WI38 (cell line): ENCODE results near the gene ARL8B.

Source experiments
- H3K4me3 ChIP-seq: 2 replicates; pipeline ENCODE4 v1.5.1; 2011; ENCODE audit warnings: low read depth, mild to moderate bottlenecking, control low read depth, low read length
- TF ChIP-seq, protein P1 (sequence below): IDR thresholded peaks from 2 replicates; pipeline ENCODE4 v1.5.1; 2012; ENCODE audit warnings: low read depth, mild to moderate bottlenecking, control low read depth, low read length

ARL8B gene

GRCh38 chr3:5205165-5205941 is 83.3 kb downstream of the ARL8B start:
- TF ChIP-seq, protein P1, sequence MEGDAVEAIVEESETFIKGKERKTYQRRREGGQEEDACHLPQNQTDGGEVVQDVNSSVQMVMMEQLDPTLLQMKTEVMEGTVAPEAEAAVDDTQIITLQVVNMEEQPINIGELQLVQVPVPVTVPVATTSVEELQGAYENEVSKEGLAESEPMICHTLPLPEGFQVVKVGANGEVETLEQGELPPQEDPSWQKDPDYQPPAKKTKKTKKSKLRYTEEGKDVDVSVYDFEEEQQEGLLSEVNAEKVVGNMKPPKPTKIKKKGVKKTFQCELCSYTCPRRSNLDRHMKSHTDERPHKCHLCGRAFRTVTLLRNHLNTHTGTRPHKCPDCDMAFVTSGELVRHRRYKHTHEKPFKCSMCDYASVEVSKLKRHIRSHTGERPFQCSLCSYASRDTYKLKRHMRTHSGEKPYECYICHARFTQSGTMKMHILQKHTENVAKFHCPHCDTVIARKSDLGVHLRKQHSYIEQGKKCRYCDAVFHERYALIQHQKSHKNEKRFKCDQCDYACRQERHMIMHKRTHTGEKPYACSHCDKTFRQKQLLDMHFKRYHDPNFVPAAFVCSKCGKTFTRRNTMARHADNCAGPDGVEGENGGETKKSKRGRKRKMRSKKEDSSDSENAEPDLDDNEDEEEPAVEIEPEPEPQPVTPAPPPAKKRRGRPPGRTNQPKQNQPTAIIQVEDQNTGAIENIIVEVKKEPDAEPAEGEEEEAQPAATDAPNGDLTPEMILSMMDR = no peak
- no peak overlapping the region for H3K4me3 ChIP-seq

DNA sequence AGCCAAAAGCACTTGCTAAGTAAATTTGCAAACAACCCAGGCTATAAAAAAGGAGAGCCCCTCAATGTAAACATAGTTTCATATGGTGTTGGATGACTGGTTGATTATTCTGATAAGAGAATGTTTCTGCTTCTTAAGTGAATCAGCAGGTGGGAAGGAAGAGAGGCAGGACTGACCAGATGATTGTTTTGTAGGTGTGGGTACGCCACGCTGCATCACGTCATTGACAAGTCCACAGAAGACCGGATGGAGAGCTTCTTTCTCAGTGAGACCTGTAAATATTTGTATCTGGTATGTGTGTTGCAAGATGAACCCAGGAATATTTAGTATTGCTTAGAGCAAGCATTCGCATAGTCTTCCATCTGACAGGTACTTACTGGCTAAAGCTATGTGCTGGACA is 88.8 kb downstream of the ARL8B start:
- no peak overlapping the region for H3K4me3 ChIP-seq
- TF ChIP-seq, protein P1 = no peak

- no peak overlapping the region for H3K4me3 ChIP-seq
- TF ChIP-seq, protein P1 = no peak
These were observed 90.8 kb downstream of the ARL8B start for GRCh38 chr3:5212628-5213573.

- no peak overlapping the region for H3K4me3 ChIP-seq
- TF ChIP-seq, protein P1 = no peak
These were observed 91.5 kb downstream of the ARL8B start for GRCh38 chr3:5213574-5213966.

DNA sequence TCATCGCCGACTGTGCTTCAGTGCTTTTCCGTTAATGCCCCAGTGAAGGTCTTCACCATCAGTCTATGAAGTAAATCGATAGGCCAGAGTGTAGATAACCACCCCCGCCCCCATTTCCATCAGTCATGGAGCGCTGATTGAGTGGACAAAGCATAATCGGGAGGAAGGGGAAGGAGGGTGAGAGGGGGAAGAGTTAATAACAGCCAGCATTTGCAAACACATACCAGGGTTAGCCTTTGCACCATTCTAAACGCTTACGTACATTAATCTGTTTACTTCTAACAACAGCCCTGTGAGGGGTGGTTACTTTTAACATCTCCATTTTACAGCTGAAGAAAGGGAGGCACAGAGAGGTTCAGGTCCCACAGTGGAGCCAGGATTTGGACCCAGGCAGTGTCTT is 92.3 kb downstream of the ARL8B start:
- H3K4me3 ChIP-seq = no peak overlapping the region
- TF ChIP-seq, protein P1 = no peak

GRCh38 chr3:5217824-5218595 is 95.9 kb downstream of the ARL8B start:
- H3K4me3 ChIP-seq = no peak overlapping the region
- TF ChIP-seq, protein P1 = no peak
